Loucy (cell line): ENCODE data around the gene TNNC1.

Source experiments
- H2AFZ ChIP-seq: fragments of 200-600 bp; sonication (generic); 2 replicates; pipeline ENCODE4 v1.6.0; 2016; ENCODE audit warnings: antibody characterized with exemption, mild to moderate bottlenecking, low read length, moderate library complexity
- H3F3A ChIP-seq: fragments of 200-600 bp; 2 replicates; pipeline ENCODE4 v1.6.0; 2016; ENCODE audit warnings: antibody characterized with exemption, low read depth, mild to moderate bottlenecking
- H3K27me3 ChIP-seq: fragments of 200-600 bp; sonication (generic); 2 replicates; pipeline ENCODE4 v1.6.1; 2014; ENCODE audit warnings: low read length, mild to moderate bottlenecking; ENCODE audit not compliant: insufficient read depth, poor library complexity, severe bottlenecking
- H3K36me3 ChIP-seq: fragments of 200-600 bp; sonication (generic); 2 replicates; pipeline ENCODE4 v1.6.1; 2016; ENCODE audit warnings: low read length; ENCODE audit not compliant: insufficient read depth
- H3K4me1 ChIP-seq: fragments of 200-600 bp; sonication (generic); 2 replicates; pipeline ENCODE4 v1.5.1; 2014; ENCODE audit warnings: low read length, mild to moderate bottlenecking; ENCODE audit not compliant: insufficient read depth, poor library complexity, severe bottlenecking
- H3K4me2 ChIP-seq: fragments of 200-600 bp; sonication (generic); 2 replicates; pipeline ENCODE4 v1.6.0; 2014; ENCODE audit warnings: antibody characterized with exemption, low read length, low read depth, mild to moderate bottlenecking; ENCODE audit not compliant: poor library complexity, severe bottlenecking
- H3K4me3 ChIP-seq: fragments of 200-600 bp; sonication (generic); 2 replicates; pipeline ENCODE4 v1.5.1; 2014; ENCODE audit warnings: low read length, mild to moderate bottlenecking, mixed read lengths; ENCODE audit not compliant: poor library complexity, severe bottlenecking
- H3K79me2 ChIP-seq: fragments of 200-600 bp; sonication (generic); 2 replicates; pipeline ENCODE4 v1.6.1; 2014; ENCODE audit warnings: low read length; ENCODE audit not compliant: insufficient read depth
- H3K9ac ChIP-seq: fragments of 200-600 bp; sonication (generic); 2 replicates; pipeline ENCODE4 v1.6.0; 2014; ENCODE audit warnings: mild to moderate bottlenecking, low read depth, low read length, moderate library complexity; ENCODE audit not compliant: poor library complexity, severe bottlenecking
- H3K9me2 ChIP-seq: fragments of 200-600 bp; sonication (generic); replicated peaks from 2 replicates; pipeline ENCODE4 v1.6.1; 2016; ENCODE audit warnings: low read depth, low read length, mixed read lengths
- H3K9me3 ChIP-seq: fragments of 200-600 bp; sonication (generic); 2 replicates; pipeline ENCODE4 v1.6.1; 2014; ENCODE audit warnings: mild to moderate bottlenecking, antibody characterized with exemption, low read length, low read depth; ENCODE audit not compliant: insufficient read depth
- H4K20me1 ChIP-seq: fragments of 200-600 bp; sonication (generic); 2 replicates; pipeline ENCODE4 v1.6.0; 2014; ENCODE audit warnings: antibody characterized with exemption, low read length, mild to moderate bottlenecking; ENCODE audit not compliant: insufficient read depth, poor library complexity, severe bottlenecking
- EZH2phosphoT487 ChIP-seq: fragments of 200-600 bp; IDR thresholded peaks from 2 replicates; pipeline ENCODE4 v1.6.1; 2018; ENCODE audit warnings: antibody characterized with exemption, mild to moderate bottlenecking, moderate library complexity, borderline replicate concordance
- TF ChIP-seq, protein P1 (sequence below): fragments of 200-600 bp; sonication (generic); conservative IDR thresholded peaks from 2 replicates; pipeline ENCODE4 v1.5.1; 2014; ENCODE audit warnings: mild to moderate bottlenecking, antibody characterized with exemption, low read length

TNNC1 gene

GRCh38 chr3:52431459-52432223 lies 22.2 kb downstream of the TNNC1 start:
- no peak overlapping the region for H2AFZ ChIP-seq
- H3K4me1 ChIP-seq: no peaks in the 10 kb centered on the region
- H3K9me2 ChIP-seq: no peaks in the 10 kb centered on the region
- H3F3A ChIP-seq: no peaks in the 10 kb centered on the region
- TF ChIP-seq EZH2phosphoT487: no peak
- TF ChIP-seq, protein P1, sequence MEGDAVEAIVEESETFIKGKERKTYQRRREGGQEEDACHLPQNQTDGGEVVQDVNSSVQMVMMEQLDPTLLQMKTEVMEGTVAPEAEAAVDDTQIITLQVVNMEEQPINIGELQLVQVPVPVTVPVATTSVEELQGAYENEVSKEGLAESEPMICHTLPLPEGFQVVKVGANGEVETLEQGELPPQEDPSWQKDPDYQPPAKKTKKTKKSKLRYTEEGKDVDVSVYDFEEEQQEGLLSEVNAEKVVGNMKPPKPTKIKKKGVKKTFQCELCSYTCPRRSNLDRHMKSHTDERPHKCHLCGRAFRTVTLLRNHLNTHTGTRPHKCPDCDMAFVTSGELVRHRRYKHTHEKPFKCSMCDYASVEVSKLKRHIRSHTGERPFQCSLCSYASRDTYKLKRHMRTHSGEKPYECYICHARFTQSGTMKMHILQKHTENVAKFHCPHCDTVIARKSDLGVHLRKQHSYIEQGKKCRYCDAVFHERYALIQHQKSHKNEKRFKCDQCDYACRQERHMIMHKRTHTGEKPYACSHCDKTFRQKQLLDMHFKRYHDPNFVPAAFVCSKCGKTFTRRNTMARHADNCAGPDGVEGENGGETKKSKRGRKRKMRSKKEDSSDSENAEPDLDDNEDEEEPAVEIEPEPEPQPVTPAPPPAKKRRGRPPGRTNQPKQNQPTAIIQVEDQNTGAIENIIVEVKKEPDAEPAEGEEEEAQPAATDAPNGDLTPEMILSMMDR: no peak
- H3K36me3 ChIP-seq: no peaks in the 10 kb centered on the region
- no peaks in the 10 kb centered on the region for H3K27me3 ChIP-seq
- no peaks in the 10 kb centered on the region for H3K79me2 ChIP-seq
- no peaks in the 10 kb centered on the region for H3K9me3 ChIP-seq
- H3K9ac ChIP-seq: no peak overlapping the region
- H3K4me2 ChIP-seq: no peak overlapping the region
- no peak overlapping the region for H3K4me3 ChIP-seq
- H4K20me1 ChIP-seq: no peaks in the 10 kb centered on the region

DNA sequence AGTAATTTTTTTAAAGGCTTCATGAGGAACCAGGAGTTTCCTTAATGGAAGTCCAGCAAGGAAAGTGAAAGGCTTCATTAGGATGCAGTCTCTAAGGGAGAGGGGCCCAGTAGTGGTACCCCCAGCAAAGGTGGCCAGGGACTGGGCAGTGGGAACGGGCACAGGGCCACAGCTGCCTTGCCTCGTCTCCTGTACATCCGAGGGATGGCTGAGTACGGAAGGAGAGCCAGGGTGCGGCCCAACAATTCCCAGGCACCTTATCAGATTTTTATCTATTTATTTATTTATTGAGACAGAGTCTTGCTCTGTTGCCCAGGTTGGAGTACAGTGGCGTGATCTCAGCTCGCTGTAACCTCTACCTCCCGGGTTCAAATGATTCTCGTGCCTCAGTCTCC lies 23.4 kb downstream of the TNNC1 start:
- TF ChIP-seq, protein P1: no peak
- no peak for TF ChIP-seq EZH2phosphoT487
- Histone ChIP-seq H3K4me1 (no peaks in the 10 kb centered on the region), H3F3A (no peaks in the 10 kb centered on the region), H3K4me2 (no peak overlapping the region), H3K9me2 (no peaks in the 10 kb centered on the region), H3K4me3 (no peak overlapping the region), H2AFZ (no peak overlapping the region), H3K36me3 (no peaks in the 10 kb centered on the region), H4K20me1 (no peaks in the 10 kb centered on the region), H3K27me3 (no peaks in the 10 kb centered on the region), H3K79me2 (no peaks in the 10 kb centered on the region), H3K9me3 (no peaks in the 10 kb centered on the region), H3K9ac (no peak overlapping the region)

DNA sequence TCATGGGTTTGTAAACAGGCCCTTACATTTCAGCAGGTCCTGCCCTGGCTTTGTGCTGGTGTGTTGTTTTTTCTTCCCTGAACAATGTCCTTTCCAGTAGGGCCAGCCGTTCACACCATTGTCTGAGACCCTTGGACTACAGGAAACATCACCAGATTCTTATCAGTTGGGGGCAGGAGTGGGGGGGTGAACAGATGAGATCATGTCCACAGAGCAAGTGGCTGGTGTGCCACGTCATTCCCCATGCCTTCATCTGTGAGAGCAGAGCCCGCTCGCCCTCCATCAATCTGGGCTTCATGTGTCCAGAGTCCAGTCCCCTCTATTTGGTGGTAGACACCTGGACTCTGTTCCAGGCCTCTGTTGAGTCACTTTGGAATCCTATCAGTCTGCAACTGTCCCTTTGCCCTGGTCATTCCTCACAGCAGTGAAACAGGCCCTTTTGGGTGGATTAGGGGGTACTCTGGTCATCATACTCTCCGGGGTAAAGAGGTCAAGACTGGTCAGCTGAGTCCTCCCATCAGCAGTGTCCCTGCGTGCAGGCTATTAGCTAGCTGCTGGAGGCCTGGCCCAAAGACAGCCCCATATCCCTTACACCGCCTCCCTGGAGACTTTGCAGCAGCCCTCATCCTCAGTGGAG lies 23.9 kb downstream of the TNNC1 start:
- Histone ChIP-seq H3K4me2 (no peak overlapping the region), H3K36me3 (no peaks in the 10 kb centered on the region), H2AFZ (no peak overlapping the region), H3K27me3 (no peaks in the 10 kb centered on the region), H3K9me3 (no peaks in the 10 kb centered on the region), H3K4me3 (no peak overlapping the region), H3K79me2 (no peaks in the 10 kb centered on the region), H3K9ac (no peak overlapping the region), H4K20me1 (no peaks in the 10 kb centered on the region), H3K9me2 (no peaks in the 10 kb centered on the region), H3K4me1 (no peaks in the 10 kb centered on the region), H3F3A (no peaks in the 10 kb centered on the region)
- TF ChIP-seq EZH2phosphoT487: no peak
- TF ChIP-seq, protein P1: no peak
